Inflammatory macrophage (primary cell): ENCODE results near the gene GPR162.
A peak's percentile ranks its signal among the peaks of the same experiment; 100 is the strongest.

Source experiments
- DNase-seq, 2 donors: peaks; one replicate each; pipeline ENCODE4 v3.0.0-alpha.2; 2020 to 2022

The GPR162 gene

GRCh38 chr12:6824085-6824775 is 2.6 kb downstream of the GPR162 start:
- DNase-seq, result no peak

GRCh38 chr12:6824901-6825381 is 3.3 kb downstream of the GPR162 start:
- DNase-seq, result no peak

DNA sequence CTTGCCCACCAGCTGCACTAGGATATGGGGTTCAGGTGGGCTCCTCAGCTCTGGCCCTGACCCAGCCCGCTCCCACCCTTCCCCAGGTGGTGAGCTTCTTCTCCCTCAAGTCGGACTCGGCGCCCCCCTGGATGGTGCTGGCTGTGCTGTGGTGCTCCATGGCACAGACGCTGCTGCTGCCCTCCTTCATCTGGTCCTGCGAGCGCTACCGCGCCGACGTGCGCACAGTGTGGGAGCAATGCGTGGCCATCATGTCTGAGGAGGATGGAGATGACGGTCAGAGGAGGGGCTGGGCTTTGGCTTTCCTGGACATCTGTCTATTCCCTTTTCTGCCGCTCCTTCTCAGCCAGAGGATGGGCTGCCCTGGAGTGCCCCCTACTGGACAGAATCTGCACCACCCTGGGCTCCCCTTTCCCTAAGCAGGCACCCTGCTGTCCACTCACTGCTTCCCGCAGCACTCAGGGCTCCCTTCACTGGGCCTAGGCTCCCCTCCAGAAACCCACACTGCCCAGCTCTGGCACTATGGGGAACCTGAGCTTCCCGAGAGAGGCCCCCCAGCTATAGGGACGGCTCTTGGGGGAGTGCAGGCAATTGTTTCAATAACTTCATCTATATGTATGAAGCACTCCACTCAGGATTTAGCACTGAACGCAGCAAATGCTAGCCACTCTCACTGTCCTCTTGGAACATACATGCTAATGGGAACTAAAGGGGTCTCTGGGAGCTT is 3.9 kb downstream of the GPR162 start:
- peak; percentile 87 to 90 for DNase-seq

GRCh38 chr12:6826125-6826733 is 4.6 kb downstream of the GPR162 start:
- no peak for DNase-seq

DNA sequence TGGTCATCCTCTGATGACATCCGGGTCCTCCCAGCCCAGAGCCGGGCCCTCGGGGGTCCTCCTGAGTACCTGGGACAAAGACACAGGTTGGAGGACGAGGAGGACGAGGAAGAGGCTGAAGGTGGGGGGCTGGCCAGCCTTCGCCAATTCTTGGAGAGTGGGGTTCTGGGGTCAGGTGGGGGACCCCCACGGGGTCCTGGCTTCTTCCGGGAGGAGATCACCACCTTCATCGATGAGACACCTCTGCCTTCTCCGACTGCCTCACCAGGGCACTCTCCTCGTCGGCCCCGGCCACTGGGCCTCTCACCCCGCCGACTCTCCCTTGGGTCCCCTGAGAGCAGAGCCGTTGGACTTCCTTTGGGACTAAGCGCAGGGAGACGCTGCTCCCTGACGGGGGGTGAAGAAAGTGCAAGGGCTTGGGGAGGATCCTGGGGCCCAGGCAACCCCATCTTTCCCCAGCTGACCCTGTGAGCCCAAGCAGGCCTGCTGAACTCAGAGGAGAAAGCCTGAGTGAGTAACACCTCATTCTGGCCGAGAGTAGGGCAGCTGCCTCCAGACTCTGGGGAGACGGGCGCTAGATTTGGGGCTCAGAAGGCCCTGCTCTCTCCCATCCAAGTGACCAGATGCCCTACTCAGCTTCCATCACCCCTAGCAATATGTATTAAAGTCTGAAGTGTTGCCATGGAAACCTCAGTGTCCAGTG is 5.3 kb downstream of the GPR162 start:
- DNase-seq, result no peak

GRCh38 chr12:6827437-6827911 is 5.9 kb downstream of the GPR162 start:
- DNase-seq, result peak; percentile 41 to 51

DNA sequence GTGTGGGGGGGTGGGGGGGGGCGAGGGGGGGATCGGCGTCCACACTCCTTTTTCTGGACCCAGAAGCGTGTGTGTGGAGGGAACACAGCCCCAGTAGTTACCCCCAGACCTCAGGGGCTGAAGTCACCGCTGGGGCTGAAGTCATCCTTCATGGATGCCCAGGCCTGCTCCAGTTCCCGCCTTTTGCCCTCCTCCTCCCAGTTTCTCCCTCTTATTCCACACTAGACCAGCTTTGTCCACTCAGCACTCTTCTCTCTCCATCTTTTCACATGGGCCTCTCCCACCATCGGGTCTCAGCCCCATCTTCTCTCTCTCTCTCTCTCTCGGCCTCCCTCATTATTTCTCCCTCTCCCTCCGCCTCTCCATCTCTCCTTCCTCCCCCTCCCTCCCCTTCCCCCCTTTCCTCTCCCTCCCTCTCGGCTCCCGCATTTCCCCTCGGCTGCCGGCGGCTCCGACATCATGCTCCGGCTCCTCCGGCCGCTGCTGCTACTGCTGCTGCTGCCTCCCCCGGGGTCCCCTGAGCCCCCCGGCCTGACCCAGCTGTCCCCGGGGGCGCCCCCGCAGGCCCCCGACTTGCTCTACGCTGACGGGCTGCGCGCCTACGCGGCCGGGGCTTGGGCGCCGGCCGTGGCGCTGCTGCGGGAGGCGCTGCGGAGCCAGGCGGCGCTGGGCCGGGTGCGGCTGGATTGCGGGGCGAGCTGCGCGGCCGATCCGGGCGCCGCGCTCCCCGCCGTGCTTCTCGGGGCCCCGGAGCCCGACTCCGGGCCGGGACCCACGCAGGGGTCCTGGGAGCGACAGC is 6.6 kb downstream of the GPR162 start, which contains the start of gene P3H3:
Gene P3H3 (plus strand): TSS at position 426 of the 799 bp plus-strand sequence. CDS start 34 bp downstream, at position 460.
- DNase-seq, result no peak

- no peak for DNase-seq
These were observed 7.3 kb downstream of the GPR162 start for GRCh38 chr12:6828781-6829535.

DNA sequence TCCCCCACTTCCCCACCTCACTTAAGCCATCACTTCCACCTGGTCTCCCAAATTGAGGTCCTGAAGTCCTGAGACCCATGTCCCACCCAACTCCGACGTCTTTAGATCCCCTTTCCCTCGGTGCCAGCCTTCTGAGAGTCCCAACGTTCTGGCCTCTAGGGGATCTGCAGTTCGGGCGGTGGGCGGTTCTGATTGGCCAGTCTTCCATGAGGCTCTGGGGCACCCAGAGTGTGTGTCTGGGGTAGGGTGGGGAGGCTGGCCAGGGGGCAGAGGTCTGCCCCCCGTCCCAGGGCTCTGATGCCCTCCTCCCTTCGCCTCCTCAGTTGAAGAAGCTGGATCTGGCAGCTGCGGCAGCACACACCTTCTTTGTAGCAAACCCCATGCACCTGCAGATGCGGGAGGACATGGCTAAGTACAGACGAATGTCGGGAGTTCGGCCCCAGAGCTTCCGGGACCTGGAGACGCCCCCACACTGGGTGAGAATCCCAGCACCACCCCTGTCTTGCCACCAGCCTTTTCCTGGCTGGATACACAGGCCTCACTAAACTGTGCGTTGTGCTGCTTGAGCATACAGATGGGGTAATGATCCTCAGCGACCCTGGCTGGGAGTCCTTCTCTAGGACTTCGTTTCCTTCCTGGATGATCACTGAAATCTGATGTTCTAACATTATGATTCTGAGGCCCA is 8.1 kb downstream of the GPR162 start:
- no peak for DNase-seq

DNA sequence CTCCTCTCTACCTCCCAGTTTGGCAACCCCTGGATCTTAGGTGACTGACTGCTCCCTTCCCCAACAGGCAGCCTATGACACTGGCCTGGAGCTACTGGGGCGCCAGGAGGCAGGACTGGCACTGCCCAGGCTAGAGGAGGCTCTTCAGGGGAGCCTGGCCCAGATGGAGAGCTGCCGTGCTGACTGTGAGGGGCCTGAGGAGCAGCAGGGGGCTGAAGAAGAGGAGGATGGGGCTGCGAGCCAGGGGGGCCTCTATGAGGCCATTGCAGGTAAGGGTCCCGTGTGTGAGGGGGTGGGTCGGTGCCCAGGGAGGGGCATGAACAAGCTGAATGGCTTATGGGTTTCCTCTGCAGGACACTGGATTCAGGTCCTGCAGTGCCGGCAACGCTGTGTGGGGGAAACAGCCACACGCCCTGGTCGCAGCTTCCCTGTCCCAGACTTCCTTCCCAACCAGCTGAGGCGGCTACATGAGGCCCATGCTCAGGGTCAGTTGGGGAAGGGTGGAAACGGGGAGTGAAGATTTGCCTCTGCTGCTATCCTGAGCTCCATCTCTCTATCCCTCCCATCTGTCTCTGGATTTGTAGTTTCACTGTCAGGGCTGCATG is 8.8 kb downstream of the GPR162 start:
- peak in 1 of 2 donors; percentile 41 for DNase-seq

GRCh38 chr12:6830999-6831398 is 9.4 kb downstream of the GPR162 start:
- DNase-seq, result no peak

DNA sequence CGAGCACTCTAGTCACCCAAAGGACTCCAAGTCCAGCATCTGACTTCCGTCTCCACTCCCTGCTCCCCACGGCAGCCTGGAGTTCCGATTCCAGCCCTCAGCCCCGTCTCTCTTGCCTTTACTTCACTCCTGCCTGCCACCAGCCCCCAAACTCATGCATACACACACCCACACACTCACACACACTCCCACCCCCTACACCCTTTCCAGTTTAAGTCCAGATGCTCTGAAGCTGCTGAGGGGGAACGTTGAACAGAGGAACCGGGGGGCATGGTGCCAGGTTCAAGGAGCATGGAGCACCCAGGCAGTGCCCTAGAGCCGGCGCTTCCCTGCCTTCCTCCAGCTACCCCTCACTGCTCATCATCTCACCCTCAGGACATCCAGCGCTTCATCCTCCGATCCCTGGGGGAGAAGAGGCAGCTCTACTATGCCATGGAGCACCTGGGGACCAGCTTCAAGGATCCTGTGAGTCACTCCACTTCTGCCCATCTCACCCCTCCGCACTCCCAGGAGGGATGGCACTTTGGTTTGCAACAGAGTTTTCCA is 9.9 kb downstream of the GPR162 start:
- no peak for DNase-seq

- DNase-seq, result no peak
These were observed 10.5 kb downstream of the GPR162 start for GRCh38 chr12:6832125-6832524.

GRCh38 chr12:6833189-6833890 is 11.7 kb downstream of the GPR162 start:
- no peak for DNase-seq

DNA sequence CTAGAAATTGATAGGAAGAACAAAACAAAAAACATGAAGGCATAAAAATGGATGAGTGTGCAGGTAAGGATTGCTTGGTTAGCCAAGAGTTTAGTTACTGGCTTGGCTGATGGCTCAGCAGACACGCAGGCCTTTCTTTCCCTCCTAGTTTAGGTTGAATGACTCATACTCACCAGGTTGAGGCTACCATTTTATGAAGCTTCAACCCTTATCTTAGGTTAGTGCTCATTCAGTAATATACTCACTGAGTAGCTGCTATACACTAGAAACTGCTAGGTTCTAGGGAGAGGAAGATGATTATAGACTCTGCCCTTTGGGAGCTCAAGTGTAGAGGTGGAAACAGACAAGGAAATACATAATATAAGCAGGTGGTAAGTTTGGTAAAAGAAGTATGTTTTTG is 12.6 kb downstream of the GPR162 start:
- DNase-seq, result no peak

DNA sequence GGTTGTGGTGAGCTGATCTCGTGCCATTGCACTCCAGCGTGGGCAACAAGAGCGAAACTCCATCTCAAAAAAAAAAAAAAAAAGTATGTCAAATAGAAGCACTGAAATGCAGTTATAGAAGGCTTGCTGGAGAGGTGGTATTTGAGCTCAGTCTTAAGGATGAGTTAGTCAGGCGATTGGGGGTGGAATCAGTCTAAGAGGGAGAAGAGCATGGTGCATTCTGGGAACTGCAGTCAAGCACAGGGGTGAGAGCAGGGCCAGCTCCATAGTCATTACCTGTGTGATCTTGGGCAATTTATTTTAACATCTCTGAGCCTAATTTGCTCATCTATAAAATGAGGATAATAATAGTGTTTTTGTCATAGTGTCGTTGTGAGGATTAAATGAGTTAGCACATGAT is 13.3 kb downstream of the GPR162 start:
- DNase-seq, result no peak

GRCh38 chr12:6836851-6837250 is 15.2 kb downstream of the GPR162 start:
- no peak for DNase-seq

DNA sequence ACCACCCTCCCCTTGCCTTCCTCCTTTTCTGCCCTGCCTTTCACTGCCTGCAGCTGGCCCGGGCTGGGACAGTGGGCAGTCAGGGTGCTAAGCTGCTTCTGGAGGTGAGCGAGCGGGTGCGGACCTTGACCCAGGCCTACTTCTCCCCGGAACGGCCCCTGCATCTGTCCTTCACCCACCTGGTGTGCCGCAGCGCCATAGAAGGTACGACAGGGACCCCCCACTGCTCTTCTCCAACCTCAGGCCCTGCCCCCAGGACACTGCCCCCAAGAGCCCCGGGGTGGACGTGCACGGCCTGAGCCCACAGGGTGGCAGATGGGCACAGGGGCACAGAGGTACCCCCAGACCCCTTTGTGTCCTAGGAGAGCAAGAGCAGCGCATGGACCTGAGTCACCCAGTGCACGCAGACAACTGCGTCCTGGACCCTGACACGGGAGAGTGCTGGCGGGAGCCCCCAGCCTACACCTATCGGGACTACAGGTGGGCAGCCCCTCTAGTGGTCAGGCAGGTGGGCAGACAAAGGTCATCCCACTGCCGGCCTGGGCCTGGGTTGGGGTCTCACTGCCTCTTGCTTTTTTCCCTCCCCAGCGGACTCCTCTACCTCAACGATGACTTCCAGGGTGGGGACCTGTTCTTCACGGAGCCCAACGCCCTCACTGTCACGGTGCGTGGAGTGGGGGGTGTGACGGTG is 15.9 kb downstream of the GPR162 start:
- no peak for DNase-seq

DNA sequence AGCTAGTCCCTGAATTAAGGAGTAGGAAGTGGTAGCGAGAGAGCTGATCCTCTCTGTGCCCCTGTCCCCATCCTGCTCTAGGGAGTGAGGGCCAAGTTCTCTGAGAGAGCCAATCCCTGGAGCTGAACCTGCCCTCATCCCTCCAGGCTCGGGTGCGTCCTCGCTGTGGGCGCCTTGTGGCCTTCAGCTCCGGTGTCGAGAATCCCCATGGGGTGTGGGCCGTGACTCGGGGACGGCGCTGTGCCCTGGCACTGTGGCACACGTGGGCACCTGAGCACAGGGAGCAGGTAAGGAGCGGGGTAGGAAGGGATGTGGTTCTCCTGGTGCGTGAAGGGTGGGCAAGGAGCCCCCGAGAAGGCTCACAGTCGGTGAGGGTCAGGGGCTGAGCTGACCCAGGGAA is 17.2 kb downstream of the GPR162 start:
- no peak for DNase-seq
